Body of pancreas (tissue), 4 donors: ENCODE measurements around the gene ARAP2.

ENCODE experiments used
- POLR2A ChIP-seq, 3 donors: fragments of 450-650 bp; IDR thresholded peaks; one replicate each; pipeline ENCODE4 v1.6.1; 2016; ENCODE audit warnings: antibody characterized with exemption in 3 of 3, mild to moderate bottlenecking in 2 of 3
- TF ChIP-seq, protein P1 (sequence below), 7 experiments: fragments of 450-650 bp in 4 of 7; fragments of 200-600 bp in 3 of 7; sonication (generic) in 3 of 7; IDR thresholded peaks; one replicate each; pipeline ENCODE4 v1.5.1; 2016 to 2019; ENCODE audit warnings: antibody characterized with exemption in 7 of 7

- no peak for TF ChIP-seq POLR2A (IDR thresholded peaks at IDR 0.05)
- TF ChIP-seq, protein P1, sequence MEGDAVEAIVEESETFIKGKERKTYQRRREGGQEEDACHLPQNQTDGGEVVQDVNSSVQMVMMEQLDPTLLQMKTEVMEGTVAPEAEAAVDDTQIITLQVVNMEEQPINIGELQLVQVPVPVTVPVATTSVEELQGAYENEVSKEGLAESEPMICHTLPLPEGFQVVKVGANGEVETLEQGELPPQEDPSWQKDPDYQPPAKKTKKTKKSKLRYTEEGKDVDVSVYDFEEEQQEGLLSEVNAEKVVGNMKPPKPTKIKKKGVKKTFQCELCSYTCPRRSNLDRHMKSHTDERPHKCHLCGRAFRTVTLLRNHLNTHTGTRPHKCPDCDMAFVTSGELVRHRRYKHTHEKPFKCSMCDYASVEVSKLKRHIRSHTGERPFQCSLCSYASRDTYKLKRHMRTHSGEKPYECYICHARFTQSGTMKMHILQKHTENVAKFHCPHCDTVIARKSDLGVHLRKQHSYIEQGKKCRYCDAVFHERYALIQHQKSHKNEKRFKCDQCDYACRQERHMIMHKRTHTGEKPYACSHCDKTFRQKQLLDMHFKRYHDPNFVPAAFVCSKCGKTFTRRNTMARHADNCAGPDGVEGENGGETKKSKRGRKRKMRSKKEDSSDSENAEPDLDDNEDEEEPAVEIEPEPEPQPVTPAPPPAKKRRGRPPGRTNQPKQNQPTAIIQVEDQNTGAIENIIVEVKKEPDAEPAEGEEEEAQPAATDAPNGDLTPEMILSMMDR (IDR thresholded peaks at IDR 0.05) = no peak
Observed at GRCh38 chr4:36241771-36242170, 2.5 kb downstream of the ARAP2 start.
